ENCODE data around the gene TYMP. TPM values are rescaled to one million over a fixed set of nuclear protein-coding genes. Genes with fewer than 3 reads are reported as not detected.
A peak's percentile ranks its signal among the peaks of the same experiment; 100 is the strongest.

TYMP gene
- total RNA-seq, 1 experiment from 2014 or later = 41.0 TPM

GRCh38 chr22:50532824-50533796 lies 3.3 kb upstream of the TYMP start:
- TF ChIP-seq CTCF (IDR thresholded peaks at IDR 0.05; ENCODE audit: unreplicated experiment) = no peak
- ChIA-PET CTCF (no interaction called here), POLR2A (interaction anchor here (1.0 to 2.3 kb wide), 3 partner anchors 25 to 88 kb away, joined by 3 to 8 read pairs (median 5); partner anchors contain the start of genes LMF2, NCAPH2 and SYCE3)
- H3K36me3 Mint-ChIP-seq (ENCODE audit: insufficient read depth, unreplicated experiment) = peaks cover 25% of the 10 kb centered on the region
- H3K27ac Mint-ChIP-seq (ENCODE audit: low read depth, unreplicated experiment) = peak overlapping the region; percentile 97
- DNase-seq (ENCODE audit: unreplicated experiment) = no peak
- no peaks in the 10 kb centered on the region for H3K9me3 Mint-ChIP-seq (ENCODE audit: unreplicated experiment)
- intact Hi-C loops (cut with micrococcal nuclease) = loop anchor here (1.0 kb wide), 1 partner anchor 8 kb away; no protein-coding TSS in a partner anchor
- peak overlapping the region; percentile 85 for H3K4me3 Mint-ChIP-seq (ENCODE audit: unreplicated experiment)
- H3K4me1 Mint-ChIP-seq (ENCODE audit: insufficient read depth, unreplicated experiment) = peaks cover 21% of the 10 kb centered on the region
- no peaks in the 10 kb centered on the region for H3K27me3 Mint-ChIP-seq (ENCODE audit: insufficient read depth, unreplicated experiment)
- BruUV-seq (replicated peaks) = no TSS peak

GRCh38 chr22:50531962-50532674 lies 2.3 kb upstream of the TYMP start:
- Mint-ChIP-seq H3K36me3 (ENCODE audit: insufficient read depth, unreplicated experiment) (peaks cover 34% of the 10 kb centered on the region), H3K9me3 (ENCODE audit: unreplicated experiment) (no peaks in the 10 kb centered on the region), H3K27me3 (ENCODE audit: insufficient read depth, unreplicated experiment) (no peaks in the 10 kb centered on the region), H3K4me1 (ENCODE audit: insufficient read depth, unreplicated experiment) (peaks cover 19% of the 10 kb centered on the region), H3K27ac (ENCODE audit: low read depth, unreplicated experiment) (peak overlapping the region; percentile 97), H3K4me3 (ENCODE audit: unreplicated experiment) (peak overlapping the region; percentile 85)
- intact Hi-C loops (cut with micrococcal nuclease) = loop anchor here (1.0 to 2.0 kb wide), 3 partner anchors 9 to 89 kb away; partner anchors contain the start of gene SYCE3
- no TSS peak for BruUV-seq (replicated peaks)
- TF ChIP-seq CTCF (IDR thresholded peaks at IDR 0.05; ENCODE audit: unreplicated experiment) = no peak
- ChIA-PET CTCF (interaction anchor here (0.7 to 0.9 kb wide), 3 partner anchors 9 to 164 kb away, joined by 3 read pairs; no protein-coding TSS in a partner anchor), POLR2A (interaction anchor here (0.7 to 2.3 kb wide), 10 partner anchors 9 to 126 kb away, joined by 3 to 33 read pairs (median 4); partner anchors contain the start of genes CHKB, KLHDC7B, LMF2 and NCAPH2)
- DNase-seq (ENCODE audit: unreplicated experiment) = peak; percentile 77

GRCh38 chr22:50531546-50531961 lies 1.7 kb upstream of the TYMP start:
- no peaks in the 10 kb centered on the region for H3K9me3 Mint-ChIP-seq (ENCODE audit: unreplicated experiment)
- peak overlapping the region; percentile 85 for H3K4me3 Mint-ChIP-seq (ENCODE audit: unreplicated experiment)
- H3K4me1 Mint-ChIP-seq (ENCODE audit: insufficient read depth, unreplicated experiment) = peaks cover 22% of the 10 kb centered on the region
- H3K27ac Mint-ChIP-seq (ENCODE audit: low read depth, unreplicated experiment) = peak overlapping the region; percentile 97
- H3K36me3 Mint-ChIP-seq (ENCODE audit: insufficient read depth, unreplicated experiment) = peaks cover 35% of the 10 kb centered on the region
- ChIA-PET POLR2A (interaction anchor here (0.6 to 2.3 kb wide), 11 partner anchors 9 to 91 kb away, joined by 3 to 33 read pairs (median 5); partner anchors contain the start of genes CHKB, KLHDC7B, LMF2 and NCAPH2), CTCF (interaction anchor here (0.5 to 0.9 kb wide), 4 partner anchors 9 to 163 kb away, joined by 3 read pairs; no protein-coding TSS in a partner anchor)
- H3K27me3 Mint-ChIP-seq (ENCODE audit: insufficient read depth, unreplicated experiment) = no peaks in the 10 kb centered on the region
- peak; percentile 75 for DNase-seq (ENCODE audit: unreplicated experiment)
- intact Hi-C loops (cut with micrococcal nuclease) = loop anchor here (1.0 to 2.0 kb wide), 2 partner anchors 31 to 89 kb away; partner anchors contain the start of gene SYCE3
- no TSS peak for BruUV-seq (replicated peaks)
- no peak for TF ChIP-seq CTCF (IDR thresholded peaks at IDR 0.05; ENCODE audit: unreplicated experiment)
